Fibroblast of lung (primary cell): ENCODE results near the gene R3HCC1L. TPM values are rescaled to one million over a fixed set of nuclear protein-coding genes. Genes with fewer than 3 reads are reported as not detected.

ENCODE experiments used
- DNase-seq, 2 donors: peaks; one replicate each; pipeline versions ENCODE4 v3.0.0 to v3.0.0-alpha.2; 2010; ENCODE audit warnings: low read depth in 2 of 2
- H2AFZ ChIP-seq: 2 replicates; pipeline ENCODE4 v1.5.1; 2012; ENCODE audit warnings: low read length, control low read depth, inconsistent platforms
- H3K27ac ChIP-seq: 2 replicates; pipeline ENCODE4 v1.5.1; 2011; ENCODE audit warnings: low read length, control low read depth; ENCODE audit not compliant: insufficient read depth
- H3K27me3 ChIP-seq: 2 replicates; pipeline ENCODE4 v1.5.1; 2011; ENCODE audit warnings: mild to moderate bottlenecking, low read length; ENCODE audit not compliant: control insufficient read depth, insufficient read depth
- H3K36me3 ChIP-seq: 2 replicates; pipeline ENCODE4 v1.5.1; 2011; ENCODE audit warnings: low read length; ENCODE audit not compliant: control insufficient read depth, insufficient read depth
- H3K4me1 ChIP-seq: 2 replicates; pipeline ENCODE4 v1.5.1; 2011; ENCODE audit warnings: low read length; ENCODE audit not compliant: control insufficient read depth, insufficient read depth; ENCODE audit errors: extremely low read depth
- H3K4me2 ChIP-seq: 2 replicates; pipeline ENCODE4 v1.5.1; 2011; ENCODE audit warnings: low read length, control low read depth; ENCODE audit not compliant: insufficient read depth; ENCODE audit errors: extremely low read depth
- H3K4me3 ChIP-seq, 4 experiments: fragments of 200-600 bp in 1 of 4; sonication (generic) in 1 of 4; replicated peaks in 1 of 4; 2 replicates each; pipeline ENCODE4 v1.5.1; 2011 to 2016; ENCODE audit warnings: low read length in 4 of 4, low read depth in 3 of 4, mild to moderate bottlenecking in 3 of 4, control low read depth in 2 of 4, inconsistent platforms in 1 of 4, mixed read lengths in 1 of 4; ENCODE audit not compliant: insufficient read depth in 1 of 4; ENCODE audit errors: control extremely low read depth in 1 of 4
- H3K79me2 ChIP-seq: 2 replicates; pipeline ENCODE4 v1.5.1; 2012; ENCODE audit warnings: mild to moderate bottlenecking, low read length, inconsistent platforms; ENCODE audit not compliant: control insufficient read depth, insufficient read depth
- H3K9ac ChIP-seq: 2 replicates; pipeline ENCODE4 v1.5.1; 2011; ENCODE audit warnings: mild to moderate bottlenecking, low read length, control low read depth; ENCODE audit not compliant: insufficient read depth
- H3K9me3 ChIP-seq: 2 replicates; pipeline ENCODE4 v1.5.1; 2012; ENCODE audit warnings: low read depth, low read length; ENCODE audit not compliant: control insufficient read depth, insufficient read depth
- H4K20me1 ChIP-seq: 2 replicates; pipeline ENCODE4 v1.5.1; 2011; ENCODE audit warnings: low read length; ENCODE audit not compliant: control insufficient read depth, insufficient read depth; ENCODE audit errors: extremely low read depth
- EZH2 ChIP-seq: IDR thresholded peaks from 2 replicates; pipeline ENCODE4 v1.5.1; 2012; ENCODE audit warnings: low read length, control low read depth, mild to moderate bottlenecking; ENCODE audit errors: missing control alignments
- polyA plus RNA-seq, 2 donors: library from polyadenylated mRNA; depleted of rRNA in 1 of 2; stranded (reverse) in 1 of 2; unstranded in 1 of 2; fragments of >200 nt; gene quantifications; 2 replicates each; pipeline ENCODE4 v1.2.1, GENCODE V29; 2011 to 2012; ENCODE audit warnings: missing spikeins in 1 of 2
- total RNA-seq: library from RNA; depleted of rRNA; stranded (reverse); fragments of >200 nt; gene quantifications from 2 replicates; pipeline ENCODE4 v1.2.1, GENCODE V29; 2014
- TF ChIP-seq, protein P1 (sequence below), 2 donors: IDR thresholded peaks in 1 of 2; conservative IDR thresholded peaks in 1 of 2; 1 replicate in 1 of 2; 2 replicates in 1 of 2; pipeline ENCODE4 v1.5.1; 2011 to 2012; ENCODE audit warnings: low read length in 2 of 2, control low read depth in 1 of 2, inconsistent platforms in 1 of 2, low read depth in 1 of 2, mild to moderate bottlenecking in 1 of 2

The R3HCC1L gene
- total and polyA plus RNA-seq, 2 donors (not counting 1 experiment from before 2014, with no cell fraction given): 11.1 to 19.5 TPM

DNA sequence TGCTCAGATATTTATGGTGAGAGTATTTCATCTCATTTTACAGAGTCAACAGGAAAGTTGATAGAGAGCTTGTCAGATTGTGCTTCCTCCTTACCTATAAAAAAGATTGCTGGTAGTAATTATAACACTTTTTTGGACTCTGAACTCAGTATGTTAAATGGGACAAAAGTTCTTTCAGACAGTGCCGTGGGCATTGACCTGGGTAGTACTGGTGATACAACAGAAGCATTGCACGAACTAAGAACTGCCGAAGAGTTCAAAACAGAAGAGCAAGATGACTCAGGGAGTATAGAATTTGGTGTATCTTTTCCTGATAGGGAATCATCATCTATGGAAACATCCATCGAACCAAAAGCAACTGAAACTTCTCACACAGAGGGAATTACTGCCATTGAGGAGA, 75.0 kb downstream of the R3HCC1L start:
- H3K27me3 ChIP-seq: no peaks in the 10 kb centered on the region
- no peak overlapping the region for H3K27ac ChIP-seq
- DNase-seq: no peak
- no peak overlapping the region for H2AFZ ChIP-seq
- H4K20me1 ChIP-seq: no peaks in the 10 kb centered on the region
- no peaks in the 10 kb centered on the region for H3K9me3 ChIP-seq
- no peaks in the 10 kb centered on the region for H3K4me1 ChIP-seq
- H3K9ac ChIP-seq: no peak overlapping the region
- TF ChIP-seq EZH2: no peak
- TF ChIP-seq, protein P1, sequence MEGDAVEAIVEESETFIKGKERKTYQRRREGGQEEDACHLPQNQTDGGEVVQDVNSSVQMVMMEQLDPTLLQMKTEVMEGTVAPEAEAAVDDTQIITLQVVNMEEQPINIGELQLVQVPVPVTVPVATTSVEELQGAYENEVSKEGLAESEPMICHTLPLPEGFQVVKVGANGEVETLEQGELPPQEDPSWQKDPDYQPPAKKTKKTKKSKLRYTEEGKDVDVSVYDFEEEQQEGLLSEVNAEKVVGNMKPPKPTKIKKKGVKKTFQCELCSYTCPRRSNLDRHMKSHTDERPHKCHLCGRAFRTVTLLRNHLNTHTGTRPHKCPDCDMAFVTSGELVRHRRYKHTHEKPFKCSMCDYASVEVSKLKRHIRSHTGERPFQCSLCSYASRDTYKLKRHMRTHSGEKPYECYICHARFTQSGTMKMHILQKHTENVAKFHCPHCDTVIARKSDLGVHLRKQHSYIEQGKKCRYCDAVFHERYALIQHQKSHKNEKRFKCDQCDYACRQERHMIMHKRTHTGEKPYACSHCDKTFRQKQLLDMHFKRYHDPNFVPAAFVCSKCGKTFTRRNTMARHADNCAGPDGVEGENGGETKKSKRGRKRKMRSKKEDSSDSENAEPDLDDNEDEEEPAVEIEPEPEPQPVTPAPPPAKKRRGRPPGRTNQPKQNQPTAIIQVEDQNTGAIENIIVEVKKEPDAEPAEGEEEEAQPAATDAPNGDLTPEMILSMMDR (conservative IDR thresholded peaks at IDR 0.05 in 1 of 2, IDR thresholded peaks at IDR 0.05 in 1 of 2; ENCODE audit: low read depth in 1 of 2, low read length in 2 of 2): no peak
- no peaks in the 10 kb centered on the region for H3K36me3 ChIP-seq
- no peak overlapping the region for H3K4me3 ChIP-seq
- H3K4me2 ChIP-seq: no peak overlapping the region
- no peaks in the 10 kb centered on the region for H3K79me2 ChIP-seq

DNA sequence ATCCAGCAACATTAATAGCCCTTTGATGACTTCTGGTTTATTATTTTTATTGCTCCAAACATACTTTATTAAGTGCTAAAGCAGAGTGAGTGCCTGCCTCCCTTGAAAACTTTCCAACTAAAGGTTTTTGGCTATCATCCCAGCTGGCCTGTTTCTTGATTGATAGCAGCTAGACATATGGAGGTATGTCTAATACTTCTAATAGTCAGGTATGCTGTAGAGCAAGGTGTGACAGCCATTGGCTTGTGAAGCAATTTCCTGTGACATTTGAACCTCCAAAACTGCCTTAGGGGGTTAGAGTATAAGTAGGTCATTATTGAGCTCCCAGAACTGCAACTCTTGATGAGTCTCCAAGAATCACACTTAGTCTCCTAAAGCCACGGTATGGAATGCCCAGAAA, 77.7 kb downstream of the R3HCC1L start:
- H3K4me1 ChIP-seq: no peaks in the 10 kb centered on the region
- no peaks in the 10 kb centered on the region for H3K79me2 ChIP-seq
- H3K27ac ChIP-seq: no peak overlapping the region
- no peaks in the 10 kb centered on the region for H3K27me3 ChIP-seq
- H4K20me1 ChIP-seq: no peaks in the 10 kb centered on the region
- H3K4me3 ChIP-seq: no peak overlapping the region
- H3K4me2 ChIP-seq: no peak overlapping the region
- H3K9me3 ChIP-seq: no peaks in the 10 kb centered on the region
- no peak overlapping the region for H2AFZ ChIP-seq
- TF ChIP-seq EZH2: no peak
- TF ChIP-seq, protein P1 (conservative IDR thresholded peaks at IDR 0.05 in 1 of 2, IDR thresholded peaks at IDR 0.05 in 1 of 2; ENCODE audit: low read depth in 1 of 2, low read length in 2 of 2): no peak
- H3K9ac ChIP-seq: no peak overlapping the region
- H3K36me3 ChIP-seq: no peaks in the 10 kb centered on the region
- no peak for DNase-seq

DNA sequence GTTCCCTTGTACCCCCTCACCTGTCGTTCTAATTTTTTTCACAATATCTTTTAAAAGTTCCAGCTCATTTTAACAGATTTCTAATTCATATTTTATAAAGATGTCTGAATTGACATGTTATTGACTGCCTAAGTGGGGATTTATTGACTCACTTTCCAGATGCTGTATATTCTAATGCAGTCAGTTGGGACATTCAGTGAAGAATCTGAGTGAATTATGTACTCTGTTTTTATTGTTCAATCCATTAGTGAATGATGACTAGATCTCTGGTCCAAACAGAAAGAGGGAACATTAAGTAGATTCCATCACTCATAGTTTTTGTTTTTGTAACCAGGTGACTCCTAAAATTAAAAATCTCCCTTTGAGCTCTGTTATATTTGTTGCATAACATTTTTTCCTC, 79.3 kb downstream of the R3HCC1L start:
- no peak for DNase-seq
- Histone ChIP-seq H3K9ac (no peak overlapping the region), H3K4me2 (no peak overlapping the region), H3K27ac (no peak overlapping the region), H3K27me3 (no peaks in the 10 kb centered on the region), H2AFZ (no peak overlapping the region), H3K36me3 (no peaks in the 10 kb centered on the region), H3K4me1 (no peaks in the 10 kb centered on the region), H3K9me3 (no peaks in the 10 kb centered on the region), H4K20me1 (no peaks in the 10 kb centered on the region), H3K4me3 (no peak overlapping the region), H3K79me2 (no peaks in the 10 kb centered on the region)
- TF ChIP-seq, protein P1 (conservative IDR thresholded peaks at IDR 0.05 in 1 of 2, IDR thresholded peaks at IDR 0.05 in 1 of 2; ENCODE audit: low read depth in 1 of 2, low read length in 2 of 2): no peak
- TF ChIP-seq EZH2: no peak
